Measurements from ENCODE around the gene BPI. TPM values are rescaled to one million over a fixed set of nuclear protein-coding genes. Genes with fewer than 3 reads are reported as not detected.
A peak's percentile ranks its signal among the peaks of the same experiment; 100 is the strongest.

The BPI gene
- total and polyA plus RNA-seq, 4 donors: 0.19 to 0.82 (median 0.51) TPM; not detected in 1

DNA sequence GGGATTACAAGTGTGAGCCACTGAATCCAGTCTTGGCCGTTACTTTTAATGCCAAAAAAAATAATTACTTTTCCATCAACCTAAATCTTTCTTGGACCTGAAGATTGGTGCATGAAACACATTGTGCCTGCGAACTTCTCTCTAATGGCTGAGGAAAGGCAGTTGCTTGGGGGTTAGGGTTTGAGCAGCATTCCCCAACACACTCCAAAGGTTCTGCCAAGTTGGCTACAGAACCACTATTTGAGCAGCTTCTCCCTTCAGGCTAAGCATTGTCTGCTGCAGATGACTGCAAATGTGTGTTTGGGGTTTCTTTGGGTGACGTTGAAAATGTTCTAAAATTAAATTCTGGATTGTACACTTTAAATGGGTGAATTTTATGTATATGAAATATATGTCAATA lies 36.0 kb downstream of the BPI start:
- H3K4me1 ChIP-seq (ENCODE audit: control insufficient read depth in 1 of 2, insufficient read depth in 2 of 2, low read length in 2 of 2): no peaks in the 10 kb centered on the region
- intact Hi-C loops (cut with DNase I): loop anchor here in 1 of 2 donors (10.0 kb wide), 1 partner anchor 65 kb away; no protein-coding TSS in a partner anchor
- H3K27me3 ChIP-seq (ENCODE audit: control insufficient read depth in 1 of 2, insufficient read depth in 2 of 2, low read length in 1 of 2): no peaks in the 10 kb centered on the region
- no peak overlapping the region for H3K4me3 ChIP-seq (ENCODE audit: low read length in 2 of 2)
- peaks cover 5% of the 10 kb centered on the region for H3K9me3 ChIP-seq (ENCODE audit: control insufficient read depth, low read length)
- 14 to 23% methylated on average over 3 of the region's 3 CpGs for WGBS, 2 donors
- no peaks in the 10 kb centered on the region for H3K36me3 ChIP-seq (ENCODE audit: control insufficient read depth in 1 of 2, insufficient read depth in 2 of 2, low read length in 1 of 2)
- ATAC-seq (ENCODE audit: low FRiP score): no peak
- no peak overlapping the region for H3K27ac ChIP-seq (ENCODE audit: low read depth in 1 of 2, low read length in 2 of 2)
- DNase-seq: no peak

- no peak for DNase-seq
- ATAC-seq (ENCODE audit: low FRiP score): no peak
- Histone ChIP-seq H3K9me3 (ENCODE audit: control insufficient read depth, low read length) (peaks cover 5% of the 10 kb centered on the region), H3K4me1 (ENCODE audit: control insufficient read depth in 1 of 2, insufficient read depth in 2 of 2, low read length in 2 of 2) (no peaks in the 10 kb centered on the region), H3K36me3 (ENCODE audit: control insufficient read depth in 1 of 2, insufficient read depth in 2 of 2, low read length in 1 of 2) (no peaks in the 10 kb centered on the region), H3K27me3 (ENCODE audit: control insufficient read depth in 1 of 2, insufficient read depth in 2 of 2, low read length in 1 of 2) (no peaks in the 10 kb centered on the region), H3K4me3 (ENCODE audit: low read length in 2 of 2) (no peak overlapping the region), H3K27ac (ENCODE audit: low read depth in 1 of 2, low read length in 2 of 2) (no peak overlapping the region)
- WGBS, 2 donors: 82 to 89% methylated on average over 6 of the region's 6 CpGs
- intact Hi-C loops (cut with DNase I): loop anchor here in 1 of 2 donors (10.0 kb wide), 1 partner anchor 64 kb away; no protein-coding TSS in a partner anchor
Measured at GRCh38 chr20:38340693-38341092, 36.7 kb downstream of the BPI start.

DNA sequence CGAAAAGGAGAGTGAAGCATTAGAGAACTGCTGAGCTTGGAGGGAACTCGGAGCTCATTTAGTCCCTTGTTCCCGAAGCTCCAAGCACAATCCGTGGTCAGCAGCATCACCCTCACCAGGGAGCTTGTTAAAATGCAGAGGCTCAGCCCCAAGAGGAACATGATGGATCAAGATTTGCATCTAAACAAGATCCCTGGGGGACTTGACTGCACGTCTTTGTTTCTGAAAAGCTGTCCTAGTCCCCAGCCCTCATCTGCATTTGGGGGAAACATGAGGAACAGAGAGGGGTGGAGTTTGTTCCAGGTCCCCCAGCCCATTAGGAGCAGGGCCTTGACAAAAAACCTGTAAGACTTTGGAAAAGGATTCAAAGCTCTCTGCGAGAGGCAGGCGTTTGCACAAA lies 38.3 kb downstream of the BPI start:
- H3K4me3 ChIP-seq (ENCODE audit: low read length in 2 of 2): no peak overlapping the region
- 69 to 72% methylated on average over 7 of the region's 7 CpGs for WGBS, 2 donors
- H3K36me3 ChIP-seq (ENCODE audit: control insufficient read depth in 1 of 2, insufficient read depth in 2 of 2, low read length in 1 of 2): no peaks in the 10 kb centered on the region
- no peaks in the 10 kb centered on the region for H3K4me1 ChIP-seq (ENCODE audit: control insufficient read depth in 1 of 2, insufficient read depth in 2 of 2, low read length in 2 of 2)
- intact Hi-C loops (cut with DNase I): loop anchor here in 1 of 2 donors (10.0 kb wide), 1 partner anchor 63 kb away; no protein-coding TSS in a partner anchor
- H3K27ac ChIP-seq (ENCODE audit: low read depth in 1 of 2, low read length in 2 of 2): no peak overlapping the region
- peaks cover 5% of the 10 kb centered on the region for H3K9me3 ChIP-seq (ENCODE audit: control insufficient read depth, low read length)
- ATAC-seq (ENCODE audit: low FRiP score) (no peak), DNase-seq (no peak)
- no peaks in the 10 kb centered on the region for H3K27me3 ChIP-seq (ENCODE audit: control insufficient read depth in 1 of 2, insufficient read depth in 2 of 2, low read length in 1 of 2)

DNA sequence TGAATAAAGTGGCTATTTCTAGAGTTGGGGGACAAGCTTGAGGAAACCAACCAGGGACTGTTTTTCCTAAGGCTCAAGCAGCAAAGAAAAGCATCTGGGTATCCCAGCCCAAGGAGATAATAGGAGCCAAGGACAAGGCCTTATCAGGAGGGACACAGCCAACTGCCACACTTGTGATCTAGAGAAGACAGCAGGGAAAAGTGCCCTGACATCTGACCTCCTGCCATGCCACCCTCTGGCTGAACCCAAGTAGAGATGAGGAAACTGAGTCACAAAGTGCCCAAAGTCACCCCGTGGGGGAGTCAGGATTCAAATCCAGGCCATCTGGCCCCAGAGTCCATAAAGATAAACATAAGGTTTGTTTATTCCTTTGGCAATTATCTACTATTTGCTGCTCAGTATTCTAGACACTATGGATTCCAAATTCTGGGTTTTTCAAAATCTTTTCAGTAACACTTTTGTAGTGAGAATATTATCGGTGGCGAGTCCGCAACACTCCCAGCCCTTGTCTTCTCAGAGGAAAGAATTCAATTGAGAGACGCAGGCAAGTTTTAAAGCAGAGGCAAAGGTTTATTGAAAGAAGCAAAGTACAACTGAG lies 38.9 kb downstream of the BPI start:
- no peaks in the 10 kb centered on the region for H3K4me1 ChIP-seq (ENCODE audit: control insufficient read depth in 1 of 2, insufficient read depth in 2 of 2, low read length in 2 of 2)
- H3K9me3 ChIP-seq (ENCODE audit: control insufficient read depth, low read length): peaks cover 1% of the 10 kb centered on the region
- H3K36me3 ChIP-seq (ENCODE audit: control insufficient read depth in 1 of 2, insufficient read depth in 2 of 2, low read length in 1 of 2): no peaks in the 10 kb centered on the region
- no peak overlapping the region for H3K4me3 ChIP-seq (ENCODE audit: low read length in 2 of 2)
- intact Hi-C loops (cut with DNase I): loop anchor here in 1 of 2 donors (10.0 kb wide), 1 partner anchor 62 kb away; no protein-coding TSS in a partner anchor
- WGBS, 2 donors: 61 to 66% methylated on average over 5 of the region's 5 CpGs
- DNase-seq (no peak), ATAC-seq (ENCODE audit: low FRiP score) (no peak)
- no peak overlapping the region for H3K27ac ChIP-seq (ENCODE audit: low read depth in 1 of 2, low read length in 2 of 2)
- no peaks in the 10 kb centered on the region for H3K27me3 ChIP-seq (ENCODE audit: control insufficient read depth in 1 of 2, insufficient read depth in 2 of 2, low read length in 1 of 2)

- peak; percentile 60 for ATAC-seq (ENCODE audit: low FRiP score)
- DNase-seq: peak; percentile 72 to 81
- Histone ChIP-seq H3K36me3 (ENCODE audit: control insufficient read depth in 1 of 2, insufficient read depth in 2 of 2, low read length in 1 of 2) (no peaks in the 10 kb centered on the region), H3K27me3 (ENCODE audit: control insufficient read depth in 1 of 2, insufficient read depth in 2 of 2, low read length in 1 of 2) (no peaks in the 10 kb centered on the region), H3K9me3 (ENCODE audit: control insufficient read depth, low read length) (no peaks in the 10 kb centered on the region), H3K4me1 (ENCODE audit: control insufficient read depth in 1 of 2, insufficient read depth in 2 of 2, low read length in 2 of 2) (no peaks in the 10 kb centered on the region), H3K27ac (ENCODE audit: low read depth in 1 of 2, low read length in 2 of 2) (no peak overlapping the region), H3K4me3 (ENCODE audit: low read length in 2 of 2) (no peak overlapping the region)
- intact Hi-C loops (cut with DNase I): loop anchor here in 1 of 2 donors (10.0 kb wide), 1 partner anchor 61 kb away; no protein-coding TSS in a partner anchor
- WGBS, 2 donors: 24 to 35% methylated on average over 16 of the region's 16 CpGs
Measured at GRCh38 chr20:38343311-38344106, 39.6 kb downstream of the BPI start.

- H3K36me3 ChIP-seq (ENCODE audit: control insufficient read depth in 1 of 2, insufficient read depth in 2 of 2, low read length in 1 of 2): no peaks in the 10 kb centered on the region
Measured at GRCh38 chr20:38344107-38344701, 40.2 kb downstream of the BPI start.

DNA sequence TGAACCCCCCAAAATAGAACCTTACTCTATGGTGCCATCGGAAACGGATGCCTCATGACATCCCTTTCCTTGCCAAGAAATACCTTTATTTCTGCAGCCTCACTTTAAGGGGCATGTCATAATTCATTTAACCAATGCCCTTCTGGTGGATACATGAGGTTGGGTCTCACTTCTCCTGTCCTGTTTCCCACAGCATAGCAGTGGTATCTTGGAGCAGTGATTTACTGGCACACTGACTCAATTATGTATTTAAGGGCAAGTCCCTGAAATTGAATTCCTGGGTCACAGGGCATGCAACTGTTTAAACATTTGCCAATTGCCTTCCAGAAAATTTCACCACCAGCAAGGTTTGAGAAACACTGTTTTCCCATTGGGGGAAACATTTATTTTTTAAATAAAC lies 41.7 kb downstream of the BPI start:
- 24 to 25% methylated on average over 2 of the region's 2 CpGs for WGBS, 2 donors
- no peak for ATAC-seq (ENCODE audit: low FRiP score)
- H3K27me3 ChIP-seq (ENCODE audit: control insufficient read depth in 1 of 2, insufficient read depth in 2 of 2, low read length in 1 of 2): no peaks in the 10 kb centered on the region
- H3K4me1 ChIP-seq (ENCODE audit: control insufficient read depth in 1 of 2, insufficient read depth in 2 of 2, low read length in 2 of 2): no peaks in the 10 kb centered on the region
- H3K27ac ChIP-seq (ENCODE audit: low read depth in 1 of 2, low read length in 2 of 2): no peak overlapping the region
- intact Hi-C loops (cut with DNase I): loop anchor here in 1 of 2 donors (10.0 kb wide), 1 partner anchor 59 kb away; no protein-coding TSS in a partner anchor
- DNase-seq: no peak
- H3K9me3 ChIP-seq (ENCODE audit: control insufficient read depth, low read length): no peaks in the 10 kb centered on the region
- no peak overlapping the region for H3K4me3 ChIP-seq (ENCODE audit: low read length in 2 of 2)
- H3K36me3 ChIP-seq (ENCODE audit: control insufficient read depth in 1 of 2, insufficient read depth in 2 of 2, low read length in 1 of 2): no peaks in the 10 kb centered on the region

More at GRCh38 chr20:38344107-38344701, 40.2 kb downstream of the BPI start:
- Histone ChIP-seq H3K27ac (ENCODE audit: low read depth in 1 of 2, low read length in 2 of 2) (no peak overlapping the region), H3K4me3 (ENCODE audit: low read length in 2 of 2) (no peak overlapping the region), H3K4me1 (ENCODE audit: control insufficient read depth in 1 of 2, insufficient read depth in 2 of 2, low read length in 2 of 2) (no peaks in the 10 kb centered on the region), H3K9me3 (ENCODE audit: control insufficient read depth, low read length) (no peaks in the 10 kb centered on the region), H3K27me3 (ENCODE audit: control insufficient read depth in 1 of 2, insufficient read depth in 2 of 2, low read length in 1 of 2) (no peaks in the 10 kb centered on the region)
- intact Hi-C loops (cut with DNase I): loop anchor here in 1 of 2 donors (10.0 kb wide), 1 partner anchor 61 kb away; no protein-coding TSS in a partner anchor
- DNase-seq (no peak), ATAC-seq (ENCODE audit: low FRiP score) (no peak)
- WGBS, 2 donors: 90 to 91% methylated on average over 5 of the region's 5 CpGs

DNA sequence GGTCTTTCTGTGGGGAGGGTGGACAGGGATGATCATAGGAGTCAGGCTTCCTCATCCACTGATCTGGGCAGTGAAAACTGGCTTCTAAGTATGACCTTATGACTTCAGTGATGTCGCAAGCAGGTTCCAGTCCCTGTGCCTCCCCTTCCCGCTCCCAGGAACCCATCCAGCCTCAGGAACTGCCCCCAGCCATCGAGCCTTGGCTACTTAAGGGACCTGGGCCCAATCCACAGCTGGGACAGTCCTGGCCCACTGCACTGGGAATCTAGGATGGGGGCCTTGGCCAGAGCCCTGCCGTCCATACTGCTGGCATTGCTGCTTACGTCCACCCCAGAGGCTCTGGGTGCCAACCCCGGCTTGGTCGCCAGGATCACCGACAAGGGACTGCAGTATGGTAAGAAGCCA lies 42.3 kb downstream of the BPI start, which contains the start of gene LBP:
TSS of gene LBP (plus strand) at position 236 of the 405 bp plus-strand sequence. CDS start at position 271, 35 bp downstream.
- ATAC-seq (ENCODE audit: low FRiP score): peak; percentile 37
- DNase-seq: no peak
- Histone ChIP-seq H3K27me3 (ENCODE audit: control insufficient read depth in 1 of 2, insufficient read depth in 2 of 2, low read length in 1 of 2) (no peaks in the 10 kb centered on the region), H3K27ac (ENCODE audit: low read depth in 1 of 2, low read length in 2 of 2) (no peak within 1 kb of the TSS), H3K36me3 (ENCODE audit: control insufficient read depth in 1 of 2, insufficient read depth in 2 of 2, low read length in 1 of 2) (no peaks in the 10 kb centered on the region), H3K9me3 (ENCODE audit: control insufficient read depth, low read length) (no peaks in the 10 kb centered on the region), H3K4me1 (ENCODE audit: control insufficient read depth in 1 of 2, insufficient read depth in 2 of 2, low read length in 2 of 2) (no peaks in the 10 kb centered on the region), H3K4me3 (ENCODE audit: low read length in 2 of 2) (no peak within 1 kb of the TSS)
- 81 to 84% methylated on average over 8 of the region's 8 CpGs for WGBS, 2 donors
- intact Hi-C loops (cut with DNase I): loop anchor here in 1 of 2 donors (10.0 kb wide), 1 partner anchor 59 kb away; no protein-coding TSS in a partner anchor

Measured in aorta (tissue), 5 donors.